NAMALWA (cell line): Measurements from ENCODE around the gene KAZN.
A peak's percentile ranks its signal among the peaks of the same experiment; 100 is the strongest.

Experiments
- DNase-seq: peaks from one replicate; pipeline ENCODE4 v3.0.0-alpha.2; 2015; ENCODE audit warnings: low spot score

The KAZN gene

GRCh38 chr1:15089258-15089992 lies 490.9 kb downstream of the KAZN start:
- peak; percentile 45 for DNase-seq

- DNase-seq: peak; percentile 56
Measured at GRCh38 chr1:15090373-15090772, 491.9 kb downstream of the KAZN start.

- DNase-seq: no peak
Measured at GRCh38 chr1:15094056-15094455, 495.6 kb downstream of the KAZN start.

- no peak for DNase-seq
Measured at GRCh38 chr1:15094719-15095495, 496.4 kb downstream of the KAZN start.

GRCh38 chr1:15095496-15095875 lies 497.0 kb downstream of the KAZN start:
- no peak for DNase-seq

- DNase-seq: no peak
Measured at GRCh38 chr1:15096293-15096692, 497.8 kb downstream of the KAZN start.

DNA sequence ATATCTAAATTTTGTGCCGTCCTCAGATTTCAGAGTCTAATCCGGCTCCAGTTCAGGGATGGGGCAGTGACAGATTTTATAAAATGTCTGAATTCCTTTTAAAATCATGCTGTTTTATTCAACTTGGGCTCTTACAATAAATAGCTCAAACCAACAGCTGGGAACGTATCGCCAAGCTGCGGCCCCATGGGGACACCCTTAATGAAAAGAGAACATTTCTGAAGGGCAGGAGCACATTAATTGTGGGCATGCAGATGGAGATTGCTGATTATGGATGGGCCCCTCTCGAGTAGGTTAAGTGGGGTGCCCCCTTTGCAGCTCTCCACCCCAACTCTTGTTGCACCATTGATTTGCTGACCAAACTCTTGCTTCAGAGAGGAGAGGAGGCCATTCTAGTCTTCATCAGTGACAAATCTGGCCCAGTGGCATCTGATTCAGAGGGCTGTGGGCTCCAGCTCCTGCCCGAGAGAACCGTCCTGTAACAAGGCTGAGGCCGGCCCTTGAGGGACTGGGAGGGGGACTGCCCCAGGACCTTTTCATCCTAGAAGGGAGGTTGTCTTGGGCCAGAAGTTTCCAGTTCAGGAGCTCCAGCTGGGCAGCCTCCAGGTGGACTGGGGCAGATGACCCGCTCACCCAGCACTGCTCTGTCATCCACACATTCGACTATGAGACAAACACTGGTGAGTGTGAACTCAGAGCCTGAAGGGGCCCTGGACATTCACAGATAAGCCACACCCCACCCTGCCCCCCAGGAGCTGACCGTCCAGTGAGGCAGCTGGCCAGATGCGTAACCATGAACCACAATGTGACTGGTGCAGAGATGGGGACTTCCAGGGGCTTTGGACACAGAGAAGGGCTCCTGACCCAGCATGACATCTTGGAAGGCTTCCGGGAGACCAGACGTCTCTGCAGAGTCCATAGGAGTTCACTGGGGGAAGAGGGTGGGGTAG lies 500.0 kb downstream of the KAZN start:
- no peak for DNase-seq

- DNase-seq: no peak
Measured at GRCh38 chr1:15099441-15100120, 501.1 kb downstream of the KAZN start.

DNA sequence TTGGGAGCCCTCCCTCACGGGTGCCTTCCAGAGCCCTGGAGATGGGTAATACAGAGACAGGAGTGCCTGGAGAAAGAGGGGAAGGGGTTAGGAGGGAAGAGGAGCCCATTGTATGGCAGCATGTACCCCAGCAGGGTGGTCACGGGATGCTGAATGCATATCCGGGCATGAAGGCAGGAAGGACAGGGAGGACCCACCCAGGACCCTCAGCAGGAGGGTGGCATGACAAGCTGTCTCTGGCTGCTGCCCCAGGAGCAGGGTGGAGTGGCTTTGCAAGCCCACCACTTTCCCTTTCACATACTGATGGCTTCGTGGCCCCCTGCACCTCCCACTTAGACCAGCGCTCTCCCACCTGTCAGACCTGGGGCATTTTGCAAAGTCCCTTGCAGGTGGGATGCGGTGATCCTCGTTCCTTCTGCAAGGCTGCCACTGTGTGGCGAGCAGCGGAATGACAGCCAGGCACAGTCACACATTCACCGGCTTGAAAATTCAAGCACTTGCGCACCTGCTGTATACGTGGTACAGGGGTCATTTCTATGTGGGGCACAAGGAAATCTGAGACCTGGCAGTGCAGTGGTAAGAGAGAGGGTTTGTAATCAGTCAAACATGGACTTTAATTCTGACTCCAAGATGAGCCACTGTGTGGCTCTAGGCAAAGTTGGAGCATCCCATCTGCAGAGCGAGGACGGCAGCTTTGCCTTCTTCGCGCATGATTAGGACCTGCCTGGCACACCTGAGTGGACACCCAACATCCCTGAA lies 501.8 kb downstream of the KAZN start:
- DNase-seq: peak; percentile 77

DNA sequence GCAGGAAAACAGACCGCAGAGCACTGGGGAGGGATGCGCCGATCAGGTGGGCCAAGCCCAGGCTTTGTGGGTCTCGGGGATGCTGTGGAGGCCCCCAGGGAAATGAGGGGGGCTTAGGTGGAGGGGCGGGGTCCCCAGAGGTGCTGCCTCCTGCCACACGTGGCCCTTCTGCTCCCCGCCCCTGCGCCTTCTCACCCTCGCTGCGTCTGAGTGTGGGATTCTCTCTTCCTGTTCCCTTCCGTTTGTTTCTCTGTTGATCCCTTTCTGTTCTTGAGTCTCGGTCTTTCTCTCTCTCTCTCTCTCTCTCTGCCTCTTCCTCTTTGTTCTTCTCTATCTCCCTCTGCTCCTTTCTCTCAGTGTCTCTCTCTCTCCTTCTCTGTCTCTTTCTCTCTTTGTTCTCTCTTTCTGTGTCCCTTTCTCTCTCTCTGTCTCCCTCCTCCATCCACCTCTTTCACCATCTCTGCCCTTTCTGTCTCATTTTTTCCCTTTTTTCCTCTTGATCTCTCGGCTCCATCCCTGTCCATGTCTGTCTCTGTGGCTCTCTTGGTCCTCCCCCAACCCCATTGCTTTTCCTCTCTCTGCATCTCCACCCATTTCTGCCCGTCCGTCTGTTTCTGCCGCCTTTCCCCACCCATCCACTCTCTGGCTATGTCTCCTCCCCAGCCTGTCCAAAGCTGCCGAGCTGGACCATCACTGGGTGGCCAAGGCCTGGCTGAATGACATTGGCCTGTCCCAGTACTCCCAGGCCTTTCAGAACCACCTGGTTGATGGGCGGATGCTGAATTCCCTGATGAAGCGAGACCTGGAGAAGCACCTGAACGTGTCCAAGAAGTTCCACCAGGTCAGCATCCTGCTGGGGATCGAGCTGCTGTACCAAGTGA lies 502.6 kb downstream of the KAZN start:
- DNase-seq: no peak

DNA sequence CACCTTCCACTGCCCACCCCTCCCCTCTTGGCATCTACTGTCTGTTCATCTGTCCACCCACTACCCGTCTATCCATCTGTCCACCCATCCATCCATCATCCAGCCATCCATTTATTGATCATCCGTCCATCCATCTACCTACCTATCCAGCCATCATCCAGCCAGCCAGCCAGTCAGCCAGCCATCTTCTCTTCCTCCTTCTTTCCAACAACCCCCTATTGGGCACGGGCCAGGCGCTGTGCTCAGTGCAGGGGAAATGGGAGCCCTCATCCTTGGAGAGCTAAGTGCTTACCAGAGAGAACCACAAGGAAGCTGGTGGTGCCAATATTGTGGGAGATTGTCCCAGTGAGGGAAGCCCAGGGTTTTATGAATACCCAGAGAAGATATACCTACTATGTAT lies 503.3 kb downstream of the KAZN start:
- no peak for DNase-seq

DNA sequence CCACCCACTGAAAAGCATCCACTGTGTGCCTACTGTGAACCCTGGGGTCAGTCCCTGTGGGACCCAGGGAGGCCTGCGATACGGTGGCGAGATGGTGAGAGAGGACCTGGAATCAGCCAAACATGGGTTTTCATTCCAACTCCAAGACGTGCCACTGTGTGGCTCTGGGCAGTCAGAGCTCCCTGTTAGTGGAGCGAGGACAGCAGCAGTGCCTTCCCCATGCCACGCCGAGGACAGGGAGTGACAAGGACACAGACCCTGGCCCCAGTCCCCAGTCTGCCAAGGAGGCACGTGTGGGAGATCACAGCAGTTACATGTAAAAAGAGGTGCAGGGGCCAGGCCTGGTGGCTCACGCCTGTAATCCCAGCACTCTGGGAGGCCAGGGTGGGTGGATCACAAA lies 504.2 kb downstream of the KAZN start:
- DNase-seq: no peak

- no peak for DNase-seq
Measured at GRCh38 chr1:15103211-15103610, 504.7 kb downstream of the KAZN start.

- no peak for DNase-seq
Measured at GRCh38 chr1:15103906-15104305, 505.4 kb downstream of the KAZN start.

- no peak for DNase-seq
Measured at GRCh38 chr1:15104768-15105167, 506.3 kb downstream of the KAZN start.

DNA sequence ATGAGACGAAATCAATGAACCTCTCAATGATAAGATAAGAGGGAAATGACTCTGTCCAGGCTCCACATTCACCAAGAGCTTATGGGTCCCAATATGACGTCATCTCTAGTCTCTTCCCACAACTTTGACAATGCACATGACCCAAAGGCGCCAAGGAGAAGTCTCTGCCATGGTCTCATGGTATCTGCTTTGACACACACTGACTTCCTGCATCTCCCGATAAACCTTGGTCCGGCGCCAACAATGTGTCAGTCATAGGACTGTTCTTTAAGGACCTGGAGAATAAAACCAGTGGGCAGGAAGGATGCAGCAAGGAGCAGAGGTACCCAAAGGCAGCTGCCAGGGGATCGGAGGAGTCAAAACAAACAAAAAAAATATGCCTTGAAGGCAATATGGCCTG lies 508.1 kb downstream of the KAZN start:
- no peak for DNase-seq

DNA sequence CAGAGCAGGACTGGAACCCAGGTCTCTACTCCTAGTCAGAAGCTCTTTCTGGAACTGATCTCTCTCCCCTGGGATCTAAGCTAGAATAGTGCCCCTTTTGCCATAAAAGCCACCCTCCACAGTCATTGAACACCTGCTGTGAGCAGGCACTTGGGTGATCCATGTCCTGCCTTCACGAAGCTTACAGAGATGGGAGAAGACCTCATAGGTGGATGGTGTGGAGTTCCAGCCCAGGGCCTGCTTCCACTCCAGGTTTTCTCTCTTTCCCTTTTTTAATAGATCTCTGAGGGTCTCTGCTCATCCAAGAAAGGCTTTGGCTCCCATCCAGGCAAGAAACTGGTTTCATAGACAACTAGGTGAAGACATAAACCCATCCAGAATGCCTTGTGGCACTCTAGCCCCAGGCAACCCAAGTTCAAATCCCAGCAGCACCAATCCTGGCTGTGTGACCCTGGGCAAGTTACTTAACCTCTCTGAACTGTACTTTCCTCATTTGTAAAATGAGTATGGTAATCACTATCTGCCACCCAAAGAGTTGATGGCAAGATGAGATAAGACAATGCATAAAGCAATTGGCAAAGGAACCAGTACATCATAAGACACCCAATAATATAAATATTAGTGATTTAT lies 508.7 kb downstream of the KAZN start:
- no peak for DNase-seq

DNA sequence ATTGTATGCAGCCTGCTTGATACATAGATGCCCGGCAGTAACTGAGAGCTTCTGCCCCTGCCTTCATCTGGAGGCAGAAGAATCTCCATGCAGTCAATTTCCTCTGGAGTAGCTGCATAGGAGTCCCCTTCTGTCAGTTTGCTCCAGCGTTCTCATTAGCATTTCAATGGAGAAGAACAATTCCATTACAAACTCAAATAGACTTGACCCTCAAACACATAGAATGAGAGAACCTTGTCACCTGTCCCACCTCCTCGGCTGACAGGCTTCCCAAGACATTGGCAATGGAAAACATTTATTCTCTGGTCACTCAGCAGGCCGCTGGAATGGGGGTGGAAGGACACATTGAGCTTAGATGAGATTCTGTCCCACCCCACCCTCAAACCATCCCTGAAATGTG lies 509.4 kb downstream of the KAZN start:
- DNase-seq: no peak

GRCh38 chr1:15110128-15110866 lies 511.8 kb downstream of the KAZN start:
- no peak for DNase-seq
